Amniotic epithelial cell (primary cell): ENCODE measurements around the gene AGPAT3.

Experiments used
- DNase-seq: peaks from one replicate; pipeline ENCODE4 v3.0.0-alpha.2; 2010; ENCODE audit warnings: low read depth

AGPAT3 gene

DNA sequence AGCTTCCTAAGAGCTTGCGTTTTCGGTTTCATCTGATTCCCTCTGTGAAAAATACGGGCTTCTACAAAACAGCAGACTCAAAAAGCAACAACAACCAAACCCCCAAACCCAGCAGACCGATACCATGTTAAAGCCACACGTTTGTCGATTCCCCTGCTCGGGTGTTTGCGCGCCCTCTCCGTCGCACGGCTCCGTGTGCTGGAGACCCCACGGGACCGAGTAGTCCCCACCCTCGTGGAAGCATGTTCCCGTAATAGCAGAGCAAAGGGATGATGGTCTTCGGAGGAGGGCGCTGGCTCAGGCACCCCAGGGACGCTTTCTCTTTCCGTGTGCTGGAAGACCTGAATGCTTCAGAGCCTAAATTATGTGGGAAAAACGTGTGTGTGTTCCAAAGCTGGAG lies 42.7 kb downstream of the AGPAT3 start:
- no peak for DNase-seq

- DNase-seq: no peak
These were observed 43.1 kb downstream of the AGPAT3 start for GRCh38 chr21:43908167-43908566.

- no peak for DNase-seq
These were observed 44.8 kb downstream of the AGPAT3 start for GRCh38 chr21:43909741-43910400.

GRCh38 chr21:43910460-43910859 lies 45.4 kb downstream of the AGPAT3 start:
- no peak for DNase-seq

DNA sequence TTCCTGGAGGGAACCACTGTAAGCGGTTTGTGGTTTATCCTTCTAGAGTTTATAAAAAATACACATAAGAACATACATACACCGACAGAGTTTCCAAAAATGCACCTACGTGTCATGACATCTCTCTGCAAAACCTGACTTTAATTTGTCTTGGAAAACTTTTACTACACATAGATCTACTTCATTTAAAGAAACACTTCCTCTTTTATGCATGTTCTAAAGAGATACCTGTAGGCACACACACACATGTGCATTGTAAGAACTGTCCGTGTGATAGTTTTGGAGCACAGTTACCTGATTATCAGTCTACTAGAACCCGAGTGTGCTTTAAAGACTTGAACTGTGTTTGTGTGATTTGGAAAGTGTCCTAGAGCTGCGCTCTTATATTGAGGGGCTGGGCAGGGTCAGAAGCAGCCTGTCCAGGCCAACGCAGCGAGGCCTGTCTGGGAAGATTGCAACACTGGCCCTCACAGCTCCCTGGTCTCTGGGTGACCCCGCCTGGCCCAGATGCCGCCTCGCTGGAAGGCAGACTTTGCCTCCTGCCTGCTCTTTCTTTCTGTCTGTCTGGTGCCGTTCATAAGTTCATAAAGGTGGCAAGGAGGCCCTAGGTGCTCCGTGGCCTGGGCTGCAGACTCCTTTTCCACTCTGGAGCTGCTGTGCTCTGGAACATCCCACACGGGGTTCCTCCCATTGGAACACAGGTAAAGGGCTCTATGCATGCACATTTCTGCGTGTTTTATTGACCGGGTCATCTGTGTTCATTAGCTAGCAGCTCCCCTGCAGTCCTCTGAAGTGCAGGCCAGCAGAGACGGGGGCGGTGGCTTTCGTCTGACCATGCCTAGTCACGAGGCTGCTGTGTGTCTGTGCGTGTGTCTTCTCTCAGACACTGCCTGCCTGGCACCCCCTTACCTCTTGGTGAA lies 46.3 kb downstream of the AGPAT3 start:
- peak; percentile 51 for DNase-seq

GRCh38 chr21:43911935-43912487 lies 47.0 kb downstream of the AGPAT3 start:
- no peak for DNase-seq

DNA sequence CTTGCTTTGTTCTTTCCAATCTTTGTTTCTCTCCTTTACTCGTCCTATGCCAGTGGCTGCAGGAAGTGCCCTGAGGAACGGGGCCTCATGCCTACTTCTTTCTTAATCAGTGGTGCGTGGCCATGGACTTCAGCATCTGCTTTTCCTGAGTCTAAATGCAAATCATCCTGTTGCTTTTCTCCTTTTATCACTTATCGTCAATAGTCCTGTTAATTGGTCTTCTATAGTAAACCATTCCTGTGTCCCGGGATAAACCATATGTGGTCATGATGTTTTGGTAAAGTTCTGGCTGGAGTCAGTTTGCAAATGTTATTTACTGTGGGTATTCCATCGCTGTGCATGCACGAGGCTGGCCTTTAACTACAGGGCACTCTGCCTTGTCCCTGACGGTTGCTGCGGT lies 47.5 kb downstream of the AGPAT3 start:
- no peak for DNase-seq

GRCh38 chr21:43912910-43913309 lies 47.9 kb downstream of the AGPAT3 start:
- no peak for DNase-seq

DNA sequence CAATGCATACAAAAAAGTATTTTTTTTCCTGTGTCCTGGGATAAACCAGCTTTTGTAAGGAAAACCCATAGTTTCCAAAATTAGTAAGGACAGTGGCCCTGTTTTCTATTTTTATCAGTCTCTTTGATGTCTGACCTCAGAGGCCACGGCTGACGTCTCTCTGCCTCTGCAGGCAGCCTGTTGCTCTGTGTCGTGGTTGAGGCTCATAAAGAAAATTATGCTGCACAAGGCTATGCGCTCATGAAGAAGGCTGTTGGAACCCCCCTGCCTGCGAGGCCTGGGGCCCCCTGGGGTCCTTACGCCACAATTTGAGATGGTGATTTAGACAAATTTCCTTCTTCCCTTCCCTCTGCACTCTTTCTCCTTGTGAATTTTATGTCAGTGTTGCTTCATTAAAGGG lies 48.9 kb downstream of the AGPAT3 start:
- DNase-seq: peak; percentile 33

GRCh38 chr21:43916076-43916475 lies 51.1 kb downstream of the AGPAT3 start:
- no peak for DNase-seq

DNA sequence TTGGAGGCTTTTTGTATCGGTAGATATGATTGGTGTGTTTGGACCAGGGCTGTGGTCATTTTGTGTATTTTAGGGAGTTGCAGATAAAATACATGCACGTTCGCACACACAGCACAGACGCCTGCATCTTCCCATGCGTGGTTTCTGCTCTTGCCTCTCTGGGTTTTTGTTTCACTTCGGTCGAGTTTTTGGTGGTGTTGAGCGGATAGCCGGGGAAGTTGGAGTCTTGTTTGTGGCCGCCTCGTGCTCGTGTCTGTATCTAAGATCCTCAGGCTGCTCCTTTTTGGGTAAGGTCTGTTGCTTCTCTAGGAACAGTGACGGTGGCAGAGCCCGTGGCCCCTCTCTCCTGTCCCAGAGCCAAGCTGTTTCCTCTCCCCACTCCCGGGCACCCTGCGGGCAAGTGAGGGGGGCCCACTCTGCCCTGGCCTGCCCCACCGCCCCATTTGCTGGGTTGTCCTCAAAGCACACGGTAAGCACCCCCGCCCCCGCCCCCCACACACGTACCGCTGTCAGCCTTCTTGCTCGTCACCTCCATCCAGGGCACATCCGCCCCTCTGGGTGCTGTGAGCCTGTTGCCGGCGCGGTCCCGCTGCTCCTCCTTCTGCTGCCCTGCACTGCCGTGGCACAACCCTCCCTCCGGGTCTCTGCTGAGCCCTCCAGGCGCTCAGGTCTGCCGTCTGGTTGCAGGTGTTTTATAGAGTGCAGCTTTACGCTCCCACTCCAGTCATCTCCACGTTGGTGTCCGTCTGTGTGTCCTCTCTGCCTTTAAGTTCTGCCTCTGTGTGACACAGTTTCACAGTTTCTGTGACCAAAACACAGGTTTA lies 51.9 kb downstream of the AGPAT3 start:
- no peak for DNase-seq

DNA sequence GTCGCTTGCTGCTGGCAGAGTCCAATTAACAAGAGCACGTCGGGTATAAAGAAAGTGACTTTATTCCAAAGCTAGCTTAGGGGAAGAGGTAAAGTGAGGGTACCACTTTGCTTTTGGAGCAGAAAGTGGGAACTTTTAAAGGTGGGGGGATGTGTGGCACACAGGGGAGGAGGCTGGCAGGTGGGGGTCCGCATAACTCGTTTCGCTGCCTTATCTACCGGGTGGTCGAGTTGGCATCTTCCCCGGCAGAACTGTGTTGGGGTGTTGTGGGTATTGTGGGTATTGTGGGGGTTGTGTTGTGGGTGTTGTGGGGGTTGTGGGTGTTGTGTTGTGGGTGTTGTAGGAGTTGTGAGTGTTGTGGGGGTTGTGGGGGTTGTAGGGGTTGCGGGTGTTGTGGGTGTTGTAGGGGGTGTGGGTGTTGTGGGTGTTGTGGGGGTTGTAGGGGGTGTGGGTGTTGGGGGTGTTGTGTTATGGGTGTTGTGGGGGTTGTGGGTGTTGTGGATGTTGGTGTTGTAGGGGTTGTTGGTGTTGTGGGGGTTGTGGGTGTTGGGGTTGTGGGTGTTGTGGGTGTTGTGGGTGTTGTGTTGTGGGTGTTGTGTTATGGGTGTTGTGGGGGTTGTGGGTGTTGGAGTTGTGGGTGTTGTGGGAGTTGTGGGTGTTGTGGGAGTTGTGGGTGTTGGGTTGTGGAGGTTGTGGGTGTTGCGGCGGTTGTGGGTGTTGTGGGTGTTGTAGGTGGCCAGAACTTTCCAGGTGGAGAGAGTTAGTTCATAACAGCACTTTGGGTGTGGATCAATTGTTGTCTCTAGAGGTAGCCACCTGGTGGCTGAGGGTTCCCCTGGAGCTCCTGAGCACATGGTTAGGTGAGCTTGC lies 52.7 kb downstream of the AGPAT3 start:
- no peak for DNase-seq

GRCh38 chr21:43918385-43918947 lies 53.4 kb downstream of the AGPAT3 start:
- no peak for DNase-seq

GRCh38 chr21:43919283-43919682 lies 54.3 kb downstream of the AGPAT3 start:
- no peak for DNase-seq

GRCh38 chr21:43919871-43920801 lies 55.1 kb downstream of the AGPAT3 start:
- DNase-seq: no peak

- no peak for DNase-seq
These were observed 56.6 kb downstream of the AGPAT3 start for GRCh38 chr21:43921571-43921978.

GRCh38 chr21:43921979-43922945 lies 57.2 kb downstream of the AGPAT3 start:
- peak; percentile 57 for DNase-seq

DNA sequence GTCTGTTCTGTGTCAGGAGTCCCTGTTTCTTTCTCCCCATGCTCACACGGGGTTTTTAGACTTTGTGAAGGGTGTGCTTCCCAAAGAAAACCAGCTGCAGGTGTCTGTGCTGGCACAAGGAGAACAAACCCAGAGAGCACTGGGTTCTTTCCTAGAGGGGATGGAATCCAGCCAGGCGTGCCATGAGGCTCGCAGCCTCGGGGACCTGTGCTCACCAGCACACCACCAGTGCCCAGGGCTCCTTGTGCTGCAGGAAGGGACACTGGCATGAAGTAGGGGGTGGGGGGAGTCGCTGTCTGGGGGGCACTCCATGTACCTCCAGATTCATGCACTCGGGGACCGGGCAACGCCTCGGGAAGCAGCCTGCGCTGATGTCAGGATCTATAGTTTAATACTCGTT lies 57.9 kb downstream of the AGPAT3 start:
- no peak for DNase-seq

DNA sequence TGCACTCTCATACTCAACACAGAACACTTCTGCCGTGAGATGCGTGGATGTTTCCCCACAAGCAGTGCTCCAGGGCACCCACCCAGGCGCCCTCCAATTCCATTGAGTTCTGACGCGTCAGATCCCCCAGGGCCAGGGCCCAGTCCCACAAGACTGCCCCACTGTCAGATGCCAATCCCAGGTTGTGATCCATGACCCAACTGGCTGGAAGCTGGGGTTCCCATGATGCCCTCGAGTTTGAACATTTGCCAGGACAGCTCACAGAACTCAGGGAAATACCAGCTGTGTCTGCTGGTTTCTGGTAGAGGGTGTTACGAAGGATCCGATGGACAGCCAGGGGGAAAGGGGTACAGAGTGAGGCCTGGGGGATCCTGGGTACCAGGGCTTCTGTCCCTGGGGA lies 58.4 kb downstream of the AGPAT3 start:
- peak; percentile 42 for DNase-seq
